Stimulated activated CD4-positive, alpha-beta T cell treated with anti-CD3 and anti-CD28 coated beads, TNF-alpha, amount 100 ng/mL, for 1 hour (primary cell): ENCODE data around the gene ROS1.

ENCODE experiments used
- DNase-seq, 3 donors: peaks; one replicate each; pipeline ENCODE4 v3.0.0-alpha.2; 2020; ENCODE audit warnings: low read depth in 3 of 3, low spot score in 1 of 3

Gene ROS1

DNA sequence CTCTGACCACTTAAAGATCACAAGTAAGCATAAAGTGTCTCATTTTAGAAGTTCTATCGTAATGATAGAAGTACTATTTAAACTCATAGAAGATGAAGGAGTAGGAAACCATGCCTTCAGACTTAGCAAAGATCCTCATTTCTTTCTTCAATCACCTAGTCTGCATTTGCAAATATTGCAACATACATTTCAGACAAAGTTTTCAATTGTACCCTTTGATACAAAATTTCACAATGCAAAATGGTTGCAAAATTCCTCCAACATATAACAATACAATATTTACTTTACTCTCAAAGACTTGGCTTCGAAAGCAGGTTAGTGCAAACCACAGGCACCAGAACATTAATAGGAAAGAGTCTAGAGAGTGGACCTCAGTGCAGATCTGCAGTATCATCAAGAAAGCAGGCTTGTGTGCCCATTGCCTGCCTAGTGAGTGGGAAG, 16.1 kb upstream of the ROS1 start:
- no peak for DNase-seq

DNA sequence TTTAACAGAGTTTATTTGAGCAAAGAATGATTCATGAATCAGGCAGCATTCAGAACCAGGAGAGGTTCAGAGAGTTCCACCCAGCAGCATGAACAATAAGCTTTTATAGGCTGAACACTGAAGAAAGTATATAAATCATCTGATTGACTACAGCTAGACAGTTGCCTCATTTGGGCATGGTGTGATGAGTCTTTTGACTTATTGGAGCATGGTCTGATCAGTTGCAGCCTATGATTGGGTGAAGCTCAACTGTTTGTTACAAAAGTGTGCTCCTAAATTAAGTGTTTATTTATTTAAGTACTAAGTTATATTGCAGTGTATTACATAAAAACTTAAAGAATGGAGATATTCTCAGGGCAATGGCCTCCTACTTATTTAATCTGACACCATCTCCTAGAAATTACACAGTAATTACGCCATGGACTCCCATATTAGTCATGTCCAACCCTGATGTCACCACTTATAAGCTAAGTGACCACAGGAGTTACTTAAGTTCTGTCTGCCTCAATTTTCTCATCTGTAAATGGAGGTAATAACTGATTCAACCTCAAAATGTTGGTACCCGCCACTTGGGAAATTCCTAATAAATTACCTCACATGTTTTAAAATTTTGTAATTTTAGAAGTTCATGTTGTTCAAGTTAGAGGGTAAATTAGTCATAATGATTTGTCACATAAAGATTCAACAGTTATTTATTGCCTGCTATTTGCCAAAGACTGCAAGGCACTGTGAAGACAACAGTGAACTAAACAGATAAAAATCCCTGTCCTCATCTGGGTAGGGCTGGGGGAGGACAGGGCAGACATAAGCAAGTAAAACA, 15.2 kb upstream of the ROS1 start:
- DNase-seq: no peak

DNA sequence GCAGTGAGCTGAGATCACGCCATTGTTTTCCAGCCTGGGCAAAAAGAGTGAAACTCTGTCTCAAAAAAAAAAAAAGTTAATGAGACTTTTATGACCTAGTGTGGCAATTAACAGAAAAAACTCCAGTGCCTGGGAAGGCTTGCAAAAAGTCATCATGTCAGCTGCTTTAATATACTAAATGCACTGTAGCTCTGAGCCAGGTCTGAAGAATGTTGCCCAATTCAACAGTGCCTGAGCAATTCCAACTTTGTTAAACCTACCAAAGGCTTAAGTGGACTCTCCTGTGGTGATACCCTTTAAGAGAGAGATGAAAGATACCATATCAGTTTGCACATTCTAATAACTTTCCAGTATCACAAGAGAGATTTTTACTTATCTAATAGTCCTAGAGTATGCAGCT, 6.5 kb upstream of the ROS1 start:
- DNase-seq: no peak

DNA sequence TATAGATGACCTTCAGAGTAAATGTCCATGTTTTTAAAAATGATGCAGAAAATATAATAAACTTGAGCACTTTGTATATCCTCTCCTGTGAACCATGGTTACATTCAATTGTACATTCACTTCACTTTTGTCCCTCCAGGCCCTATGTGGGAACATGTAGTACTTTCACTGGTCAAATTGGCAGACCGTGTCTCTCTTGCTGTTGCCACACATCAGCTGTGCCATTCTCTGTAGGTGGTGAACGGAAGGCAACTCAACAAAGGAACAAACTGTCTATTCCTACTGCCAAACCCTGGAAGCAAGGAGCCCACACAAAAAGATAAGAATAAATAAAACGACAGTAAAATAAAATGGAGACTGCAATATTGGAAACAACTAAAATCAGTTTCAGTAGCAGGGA, 2.0 kb downstream of the ROS1 start:
- DNase-seq: no peak

DNA sequence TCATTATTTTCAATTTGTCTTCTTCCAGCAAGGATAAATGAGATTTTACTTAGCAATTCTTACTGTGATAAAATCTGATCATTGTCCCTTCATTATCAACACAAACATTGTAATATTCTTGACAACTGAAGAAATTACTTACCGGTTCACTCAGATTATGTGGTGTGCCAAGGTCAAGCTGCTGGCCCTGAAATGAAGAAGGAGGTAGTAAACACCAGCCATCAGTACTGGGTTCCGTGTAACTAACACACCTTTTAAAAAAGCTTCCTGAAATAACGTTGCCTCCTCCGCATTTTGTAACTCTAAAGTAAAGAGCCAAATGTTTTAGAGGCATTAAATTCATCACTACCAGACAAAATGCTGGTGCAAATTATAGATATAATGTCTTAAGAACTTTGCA, 7.4 kb downstream of the ROS1 start:
- no peak for DNase-seq

DNA sequence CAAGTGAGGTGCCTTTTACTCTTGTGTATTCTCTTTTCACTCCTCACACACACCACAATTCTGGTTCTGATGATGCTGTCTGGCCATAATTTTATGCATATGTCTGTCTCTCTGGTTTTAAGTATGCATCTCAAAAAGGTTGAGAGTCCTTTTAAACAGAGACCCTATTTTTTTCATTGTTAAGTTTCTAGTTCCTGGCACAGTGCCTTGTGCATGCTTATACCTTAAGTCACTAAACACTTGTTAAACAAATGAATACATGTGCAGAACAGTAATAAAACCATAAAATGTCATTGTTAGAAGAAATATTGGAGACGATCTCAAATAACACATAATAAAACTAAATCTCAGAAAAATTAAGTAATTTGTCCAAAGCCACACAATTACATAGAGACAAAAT, 7.9 kb downstream of the ROS1 start:
- no peak for DNase-seq

DNA sequence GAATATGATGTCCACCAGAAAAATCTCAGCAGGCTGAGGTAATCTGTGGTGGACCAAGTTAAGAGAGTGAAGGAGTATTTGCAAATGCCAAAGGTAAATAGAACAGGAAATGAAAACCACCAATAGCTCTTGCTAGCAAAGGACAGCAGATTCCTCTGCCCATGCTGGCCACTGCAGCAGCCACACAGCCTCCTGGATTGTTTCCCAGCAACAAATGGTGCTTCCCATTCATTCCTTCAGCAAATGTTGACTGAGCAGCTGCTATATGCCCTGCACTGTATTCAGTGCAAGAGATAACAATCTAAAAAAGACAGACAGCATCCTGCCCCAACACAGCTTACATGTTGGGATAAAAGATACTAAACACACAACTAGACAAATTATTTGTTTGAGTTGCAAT, 11.0 kb downstream of the ROS1 start:
- DNase-seq: no peak

DNA sequence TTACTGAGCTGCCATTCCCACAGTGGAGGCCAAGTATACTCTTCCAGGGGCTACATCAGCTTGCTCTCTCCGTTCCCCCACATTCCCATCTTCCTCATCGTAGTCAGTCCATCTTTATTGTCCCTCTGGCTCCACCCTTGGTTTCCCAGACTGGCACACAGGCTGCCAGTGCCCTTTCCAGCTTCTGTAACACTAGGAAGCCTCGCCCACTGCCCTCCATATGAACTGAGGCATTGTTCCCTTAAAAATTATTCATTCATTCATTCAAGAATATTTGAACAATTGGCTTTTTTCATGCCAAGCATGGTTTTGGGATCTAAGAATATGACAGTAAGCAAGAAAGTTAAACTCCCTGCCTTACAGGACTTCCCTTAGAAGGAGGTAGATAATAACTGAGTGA, 14.3 kb downstream of the ROS1 start:
- no peak for DNase-seq

DNA sequence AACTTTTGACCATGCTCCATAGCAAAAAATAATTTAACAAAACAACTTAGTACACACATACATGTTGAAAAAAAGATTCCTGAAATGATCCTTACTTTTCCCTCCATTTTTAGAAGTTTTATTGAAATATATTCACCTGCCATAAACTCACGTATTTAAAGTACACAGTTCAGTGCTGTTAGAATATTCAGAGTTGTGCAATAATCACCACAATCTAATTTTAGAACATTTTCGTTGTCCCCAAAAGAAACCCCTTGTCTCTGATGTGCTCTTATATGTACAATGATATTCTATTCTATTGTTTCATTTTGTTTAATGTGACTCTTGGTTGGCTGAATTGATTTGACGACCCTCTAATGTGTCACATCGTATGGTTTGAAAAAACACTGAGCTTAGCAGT, 15.9 kb downstream of the ROS1 start:
- DNase-seq: no peak

DNA sequence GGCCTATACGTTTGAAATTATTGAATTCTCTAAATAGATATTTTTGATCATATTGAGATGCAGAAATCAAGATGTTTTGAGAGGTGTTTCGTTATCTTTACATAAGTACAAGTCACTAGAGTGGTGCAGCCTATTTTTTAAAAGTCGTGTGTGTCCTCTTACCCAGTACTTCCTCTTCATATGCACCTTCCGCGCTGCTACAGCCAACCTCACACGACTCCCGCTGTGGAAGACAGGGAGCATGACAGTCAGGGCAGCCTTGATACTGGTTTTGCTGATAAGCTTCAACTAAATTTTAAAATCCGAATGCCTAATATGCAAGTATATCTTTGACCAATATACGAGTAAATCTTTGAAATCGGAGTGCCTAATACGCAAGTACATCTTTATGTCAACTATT, 16.3 kb downstream of the ROS1 start:
- DNase-seq: no peak

DNA sequence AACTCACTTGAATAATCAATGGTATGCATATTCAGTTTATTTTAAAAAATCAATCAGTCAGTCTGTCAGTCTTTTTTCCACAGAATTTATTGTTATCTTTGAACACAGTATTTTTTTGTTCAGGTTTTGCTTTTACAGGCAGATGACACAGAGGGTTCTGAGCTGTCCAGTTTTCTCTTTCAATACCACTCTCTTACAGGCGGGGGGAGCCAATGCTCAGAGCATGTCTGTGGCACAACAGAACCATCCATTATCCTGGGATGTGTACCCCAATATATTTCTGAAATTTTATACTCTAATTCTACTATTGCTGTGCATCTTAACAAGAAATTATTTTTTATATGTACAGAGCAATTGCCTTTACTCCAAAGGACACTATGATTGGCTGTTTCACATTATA, 21.2 kb downstream of the ROS1 start:
- DNase-seq: no peak

DNA sequence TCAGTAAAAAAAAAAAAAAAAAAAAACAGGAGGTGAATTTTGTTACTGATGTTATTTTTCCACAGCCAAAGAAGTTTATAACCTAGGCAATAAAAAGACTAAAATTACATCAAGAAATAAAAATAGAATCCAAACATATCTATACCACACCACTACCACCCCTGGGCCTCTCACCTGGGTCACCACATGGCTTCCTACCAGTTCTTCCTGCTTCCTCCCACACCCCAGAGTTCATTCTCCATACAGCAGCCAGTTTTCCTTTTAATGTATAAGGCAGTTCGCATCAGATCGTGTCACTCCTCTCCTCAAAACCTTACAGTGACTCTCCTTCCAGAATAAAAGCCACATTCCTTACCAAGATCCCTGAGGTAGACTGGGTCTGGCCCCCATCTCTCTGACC, 23.9 kb downstream of the ROS1 start:
- no peak for DNase-seq

DNA sequence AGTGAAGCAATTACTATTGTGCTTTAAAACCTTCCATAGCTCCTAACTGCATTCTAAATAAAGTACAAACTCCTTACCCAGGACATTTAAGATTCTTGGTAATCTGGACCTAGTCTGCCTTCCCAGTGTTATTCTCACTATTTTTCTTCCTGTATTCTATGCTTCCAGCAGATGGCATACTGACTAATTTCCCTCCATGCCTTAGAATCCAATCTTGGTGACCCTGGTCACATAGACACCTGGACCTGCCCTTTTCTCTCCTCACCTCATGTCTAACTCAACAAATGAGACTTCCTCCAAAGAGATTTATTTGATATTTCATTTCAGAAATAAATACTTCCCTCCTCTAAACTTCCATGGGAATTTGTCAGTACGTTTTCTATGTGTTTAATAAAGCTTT, 25.8 kb downstream of the ROS1 start:
- no peak for DNase-seq

DNA sequence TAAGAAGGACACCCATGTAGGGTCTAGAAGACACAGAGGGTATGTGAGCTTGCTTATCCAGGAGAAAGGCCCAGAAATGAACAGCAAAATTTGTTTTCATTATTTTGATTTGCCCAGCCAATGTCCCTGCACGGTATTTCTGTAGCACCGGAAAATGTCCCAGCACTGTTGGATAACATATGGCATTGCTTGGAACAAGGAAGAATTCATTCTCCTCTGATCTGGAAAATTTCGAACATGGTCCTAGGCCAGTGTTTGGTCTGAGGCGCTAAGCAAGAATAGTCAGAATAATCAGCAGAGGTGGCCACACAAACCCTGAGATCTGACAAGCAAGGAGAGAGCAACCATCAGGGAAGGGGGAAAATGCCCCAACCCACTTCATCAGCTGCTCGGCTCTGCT, 26.6 kb downstream of the ROS1 start:
- no peak for DNase-seq

DNA sequence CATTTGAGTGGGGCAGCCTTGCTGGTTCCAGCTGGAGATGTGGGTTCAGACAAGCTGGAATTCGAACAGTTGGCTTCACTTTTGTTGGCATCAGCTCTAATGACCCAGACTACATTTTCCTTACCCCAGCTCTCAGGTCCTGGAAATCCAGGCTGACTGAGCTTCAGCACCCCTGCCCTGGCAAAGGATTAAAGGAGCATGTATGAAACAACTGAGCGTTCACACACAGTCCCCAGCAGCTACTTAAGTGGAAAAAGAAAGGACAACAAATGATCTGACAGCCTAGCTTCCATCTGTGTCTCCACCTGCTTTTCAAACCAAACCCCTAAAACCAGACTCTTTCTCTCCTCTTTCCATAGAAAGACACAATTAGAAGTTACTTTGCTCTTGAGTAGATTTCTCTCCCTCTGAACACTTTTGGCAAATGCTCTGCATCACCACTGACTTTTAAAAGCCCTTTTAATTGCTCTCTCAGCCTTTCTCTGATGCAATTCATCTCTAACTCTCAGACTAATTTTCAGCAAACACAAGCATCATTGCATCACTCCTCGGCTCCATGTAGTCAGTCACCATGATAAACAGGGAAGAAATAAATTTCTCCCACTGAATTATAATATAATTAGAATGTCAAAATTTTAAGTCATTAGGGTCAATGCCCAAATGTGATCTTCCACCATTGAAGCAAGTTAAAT, 28.1 kb downstream of the ROS1 start:
- DNase-seq: no peak

DNA sequence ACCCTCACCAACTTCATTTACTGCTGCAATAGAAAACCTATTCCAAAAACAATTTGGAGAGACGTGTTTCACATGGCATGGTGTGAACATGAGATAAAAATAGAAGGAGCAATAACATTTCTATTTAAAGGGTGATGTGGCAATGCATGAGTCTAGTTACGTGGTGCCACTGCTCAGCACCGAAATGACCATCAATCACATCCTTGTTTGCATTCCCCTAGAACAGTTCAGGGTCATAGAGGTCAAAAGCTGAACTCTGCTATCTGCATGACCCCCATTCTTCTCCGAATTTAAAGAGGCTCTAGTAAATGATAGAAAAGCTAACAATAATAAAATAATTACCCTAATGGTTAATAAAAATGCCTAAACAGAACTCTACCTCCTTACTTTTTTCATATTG, 29.5 kb downstream of the ROS1 start:
- DNase-seq: no peak

DNA sequence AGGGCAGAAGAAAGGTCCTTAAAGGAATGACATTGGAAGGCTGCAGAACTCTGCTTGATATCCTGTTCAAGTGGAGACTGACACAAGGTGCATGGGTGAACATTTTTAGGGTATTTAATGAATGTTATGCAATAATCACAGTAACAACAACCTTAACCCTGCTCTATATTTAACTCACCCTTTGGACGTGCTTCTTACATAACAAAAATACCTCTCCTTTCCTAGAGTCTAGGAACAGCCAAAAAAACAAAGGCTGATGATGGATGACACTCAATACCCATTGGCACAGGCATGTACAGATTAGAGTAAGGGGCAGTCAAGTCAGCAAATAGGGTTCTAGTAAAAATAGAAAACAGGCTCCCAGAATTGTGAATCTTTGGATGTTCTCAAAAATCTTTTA, 30.6 kb downstream of the ROS1 start:
- DNase-seq: no peak

DNA sequence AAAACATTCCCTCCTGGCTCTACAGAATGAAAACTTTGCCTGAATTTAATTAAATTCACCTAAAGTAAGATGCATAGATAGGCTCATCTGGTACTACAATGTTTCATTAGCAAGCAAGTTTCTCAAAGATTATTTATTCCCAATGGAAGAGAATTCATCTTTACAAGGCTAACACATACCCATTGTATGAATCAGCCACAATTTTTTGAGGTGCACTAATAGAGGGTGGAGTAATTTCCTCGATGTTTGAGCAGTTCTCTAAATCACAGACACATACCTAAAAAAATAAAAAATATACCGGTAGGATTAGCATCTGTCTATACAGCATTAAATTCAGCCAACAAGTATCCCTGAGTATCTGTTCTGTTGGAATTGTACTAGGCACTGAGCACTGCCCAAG, 32.7 kb downstream of the ROS1 start:
- no peak for DNase-seq

DNA sequence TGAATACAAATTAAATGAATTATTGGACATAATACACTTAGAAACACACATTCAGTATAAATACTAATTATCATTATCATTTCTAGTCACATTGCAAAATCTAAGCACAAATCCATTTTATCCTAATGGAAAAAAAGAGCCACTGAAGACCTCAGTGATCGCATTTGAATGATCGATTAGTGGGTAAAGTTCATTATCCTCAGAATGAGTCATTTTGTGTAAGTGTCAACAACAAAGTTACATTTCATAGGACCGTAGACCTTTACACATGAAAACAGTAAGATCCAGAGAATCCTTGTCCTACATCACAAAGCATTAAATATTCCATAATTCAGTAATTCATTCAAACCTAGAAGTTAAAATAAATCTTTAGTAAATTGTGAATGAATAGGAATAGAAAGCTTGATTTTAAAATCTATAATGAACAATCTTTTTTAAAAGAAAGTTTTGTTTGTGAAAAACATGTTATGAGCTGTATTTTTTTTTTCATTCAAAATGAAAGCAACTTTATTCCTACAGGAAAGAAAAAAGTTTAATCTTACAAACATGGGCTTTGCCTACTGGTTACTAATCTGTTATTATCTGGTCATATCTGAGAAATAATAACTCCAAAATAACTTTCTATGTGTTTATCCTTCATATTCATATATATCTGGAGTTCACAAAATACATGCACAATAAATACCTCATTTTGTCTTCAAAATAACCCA, 33.7 kb downstream of the ROS1 start:
- no peak for DNase-seq

DNA sequence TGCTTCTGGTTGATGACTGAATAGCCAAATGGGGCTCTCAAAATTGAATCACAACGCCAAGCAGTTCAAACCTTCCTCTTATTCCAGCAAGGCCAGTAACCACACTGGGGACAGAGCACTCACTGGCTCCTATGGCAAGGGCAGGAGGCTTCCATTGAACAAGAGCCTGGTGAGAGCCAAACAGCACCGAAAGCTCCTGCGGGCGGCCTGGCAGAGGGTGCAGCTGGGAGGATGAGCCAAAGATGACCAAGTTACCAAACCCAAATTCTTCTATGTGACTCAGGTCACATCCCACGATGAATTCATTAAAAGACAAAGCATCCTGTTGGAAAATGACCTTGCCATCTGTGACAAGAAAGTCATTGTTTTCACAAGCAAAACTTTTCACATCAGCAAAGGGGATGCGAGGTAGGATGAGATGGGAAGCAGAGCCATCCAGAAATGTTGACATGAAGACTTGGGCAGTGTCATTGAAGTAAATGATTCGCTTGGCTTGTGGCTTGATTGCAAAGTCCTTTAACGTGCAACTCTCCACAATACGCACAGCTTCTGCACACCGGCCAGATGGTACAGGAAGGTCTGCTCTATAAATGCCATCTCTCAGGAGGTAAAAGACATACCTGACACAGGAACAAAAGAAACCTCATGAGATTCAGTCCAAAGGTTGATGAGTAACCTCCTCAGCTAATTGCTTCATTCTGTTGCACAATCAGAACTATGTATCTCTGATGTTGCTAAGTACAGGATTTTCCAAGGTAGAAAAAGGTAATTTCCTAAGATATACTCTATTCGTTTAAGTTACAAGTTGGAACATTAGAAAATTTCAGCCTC, 36.3 kb downstream of the ROS1 start:
- DNase-seq: no peak

DNA sequence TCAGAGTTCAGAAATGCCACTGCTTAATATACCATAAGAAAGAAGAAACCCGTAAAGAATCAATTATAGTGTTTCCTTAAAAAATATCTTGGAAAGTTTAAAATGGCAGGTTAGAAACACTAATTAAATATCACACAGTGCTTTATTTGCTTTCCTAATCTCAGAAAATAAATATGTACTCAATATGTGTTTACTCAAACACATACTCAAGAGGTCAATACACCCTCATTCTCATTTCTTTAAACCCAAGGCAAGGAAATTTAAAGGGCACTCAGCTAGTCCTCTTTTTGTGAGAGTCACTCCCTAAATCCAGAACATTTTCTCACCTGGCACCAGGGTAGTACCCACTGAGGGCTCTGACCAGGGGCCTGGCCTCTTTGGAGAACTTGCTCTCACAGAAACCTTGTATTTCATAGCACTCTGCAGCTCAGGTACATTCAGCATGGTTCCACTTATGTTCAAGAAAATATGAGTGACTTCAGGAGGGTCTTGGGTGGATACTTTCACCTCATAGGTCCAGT, 38.2 kb downstream of the ROS1 start:
- no peak for DNase-seq
